SK-N-SH (cell line): ENCODE measurements around the gene CCDC141. TPM values are rescaled to one million over a fixed set of nuclear protein-coding genes. Genes with fewer than 3 reads are reported as not detected.

Experiments
- CTCF ChIA-PET: fragments of 300-600, 350-600 bp; formaldehyde crosslinking; extraction: SDS; loops from one replicate; lab custom pipeline; 2021; lab: Yijun Ruan, JAX
- POLR2A ChIA-PET: fragments of 350-600 bp; sonication (Branson Sonifier 250); formaldehyde crosslinking; extraction: SDS; loops from one replicate; lab custom pipeline; 2020; ENCODE audit warnings: antibody characterized with exemption, inconsistent platforms; lab: Yijun Ruan, JAX
- DNase-seq: peaks from one replicate; pipeline ENCODE4 v3.0.0; 2012
- H2AFZ ChIP-seq: fragments of 200-600 bp; sonication (generic); 2 replicates; pipeline ENCODE4 v1.8.1; 2016; ENCODE audit warnings: antibody characterized with exemption, mild to moderate bottlenecking, low read depth
- H3F3A ChIP-seq: fragments of 200-600 bp; sonication (generic); replicated peaks from 2 replicates; pipeline ENCODE3; 2016; ENCODE audit warnings: antibody characterized with exemption, mild to moderate bottlenecking; ENCODE audit not compliant: insufficient read depth
- H3K27ac ChIP-seq, 2 experiments: fragments of 200-500 bp in 1 of 2; fragments of 200-600 bp in 1 of 2; sonication (Bioruptor generic) in 1 of 2; sonication (generic), shearing (Covaris generic) in 1 of 2; 2 replicates each; pipeline versions ENCODE4 v1.5.1 to v1.6.1; 2014 to 2016; ENCODE audit warnings: low read depth in 2 of 2, inconsistent platforms in 1 of 2, low read length in 1 of 2, mild to moderate bottlenecking in 1 of 2, mixed read lengths in 1 of 2
- H3K27me3 ChIP-seq: fragments of 200-600 bp; sonication (generic), shearing (Covaris generic); 2 replicates; pipeline ENCODE4 v1.6.1; 2016; ENCODE audit warnings: mixed run types; ENCODE audit not compliant: insufficient read depth
- H3K36me3 ChIP-seq, 2 experiments: fragments of 200-500 bp in 1 of 2; fragments of 200-600 bp in 1 of 2; sonication (Bioruptor generic) in 1 of 2; sonication (generic) in 1 of 2; replicated peaks in 1 of 2; 2 replicates each; pipeline versions ENCODE3 to v1.5.1; 2014 to 2016; ENCODE audit warnings: low read length in 1 of 2, mild to moderate bottlenecking in 1 of 2; ENCODE audit not compliant: insufficient read depth in 2 of 2, control insufficient read depth in 1 of 2
- H3K4me1 ChIP-seq, 2 experiments: fragments of 200-500 bp in 1 of 2; fragments of 200-600 bp in 1 of 2; sonication (Bioruptor generic) in 1 of 2; sonication (generic), shearing (Covaris generic) in 1 of 2; 2 replicates each; pipeline versions ENCODE4 v1.5.1 to v1.6.1; 2014 to 2016; ENCODE audit warnings: low read depth in 1 of 2, low read length in 1 of 2, mixed run types in 1 of 2; ENCODE audit not compliant: insufficient read depth in 2 of 2, control insufficient read depth in 1 of 2
- H3K4me2 ChIP-seq: fragments of 200-600 bp; sonication (generic), shearing (Covaris generic); 2 replicates; pipeline ENCODE4 v1.6.1; 2017; ENCODE audit warnings: mixed run types
- H3K4me3 ChIP-seq, 2 experiments: fragments of 200-500 bp in 1 of 2; fragments of 200-600 bp in 1 of 2; sonication (Bioruptor generic) in 1 of 2; sonication (generic), shearing (Covaris generic) in 1 of 2; 2 replicates each; pipeline versions ENCODE4 v1.5.1 to v1.8.1; 2014 to 2016; ENCODE audit warnings: low read depth in 2 of 2, inconsistent platforms in 1 of 2, low read length in 1 of 2, mild to moderate bottlenecking in 1 of 2, mixed read lengths in 1 of 2, moderate library complexity in 1 of 2
- H3K79me2 ChIP-seq: fragments of 200-600 bp; sonication (generic); 2 replicates; pipeline ENCODE4 v1.8.1; 2017; ENCODE audit warnings: mild to moderate bottlenecking; ENCODE audit not compliant: insufficient read depth
- H3K9ac ChIP-seq: fragments of 200-600 bp; sonication (generic); 2 replicates; pipeline ENCODE4 v1.6.1; 2017; ENCODE audit warnings: mixed run types
- H3K9me2 ChIP-seq: fragments of 200-600 bp; sonication (generic); 2 replicates; pipeline ENCODE4 v1.6.1; 2017; ENCODE audit warnings: mixed run types
- H3K9me3 ChIP-seq: fragments of 200-600 bp; sonication (generic); 2 replicates; pipeline ENCODE4 v1.6.1; 2017; ENCODE audit warnings: mixed run types, mild to moderate bottlenecking, moderate library complexity
- H4K20me1 ChIP-seq: fragments of 200-600 bp; sonication (generic); 2 replicates; pipeline ENCODE4 v1.6.1; 2017; ENCODE audit warnings: mild to moderate bottlenecking, mixed run types; ENCODE audit not compliant: insufficient read depth
- EP300 ChIP-seq, 2 experiments: IDR thresholded peaks; 2 replicates each; pipeline versions ENCODE4 v1.4.0 to v1.6.1; 2012; ENCODE audit warnings: borderline replicate concordance in 1 of 2, low read depth in 1 of 2, low read length in 1 of 2
- EZH2phosphoT487 ChIP-seq: fragments of 200-600 bp; sonication (generic); IDR thresholded peaks from 2 replicates; pipeline ENCODE4 v1.6.1; 2017; ENCODE audit warnings: low read depth, mixed run types, mild to moderate bottlenecking, antibody characterized with exemption, moderate library complexity, borderline replicate concordance
- FOSL2 ChIP-seq: IDR thresholded peaks from 2 replicates; pipeline ENCODE4 v1.4.0; 2012; ENCODE audit warnings: low read depth, mild to moderate bottlenecking, moderate library complexity, borderline replicate concordance
- FOXJ3 ChIP-seq: sonication (generic); formaldehyde crosslinking; IDR thresholded peaks from 2 replicates; pipeline ENCODE4 v1.5.1; 2020; ENCODE audit warnings: mild to moderate bottlenecking, missing genetic modification reagents
- GATA2 ChIP-seq: sonication (generic); formaldehyde crosslinking; IDR thresholded peaks from 2 replicates; pipeline ENCODE4 v1.5.0; 2020; ENCODE audit warnings: mild to moderate bottlenecking, missing genetic modification reagents
- IRF3 ChIP-seq: fragments of 150-350 bp; IDR thresholded peaks from 2 replicates; pipeline ENCODE4 v1.6.1; 2016; ENCODE audit warnings: mild to moderate bottlenecking, low read depth, low read length
- JUND ChIP-seq: IDR thresholded peaks from 2 replicates; pipeline ENCODE4 v1.4.0; 2012
- PBX3 ChIP-seq: IDR thresholded peaks from 2 replicates; pipeline ENCODE4; 2012
- SIN3A ChIP-seq: IDR thresholded peaks from 2 replicates; pipeline ENCODE4 v1.6.1; 2012; ENCODE audit warnings: low read depth, mild to moderate bottlenecking, low read length, moderate library complexity, borderline replicate concordance
- TCF12 ChIP-seq: IDR thresholded peaks from 2 replicates; pipeline ENCODE4 v1.4.0; 2012
- USF2 ChIP-seq: fragments of 150-350 bp; IDR thresholded peaks from 2 replicates; pipeline ENCODE4 v1.6.1; 2017; ENCODE audit warnings: antibody characterized with exemption, low read length, low read depth, borderline replicate concordance
- YY1 ChIP-seq: IDR thresholded peaks from 2 replicates; pipeline ENCODE4 v1.4.0; 2012; ENCODE audit warnings: low read depth, mild to moderate bottlenecking
- WGBS: methylation state at CpG from one replicate; pipeline ENCODE4 v1.1.6; 2017; ENCODE audit warnings: low lambda C conversion rate; 5-methylcytosine and 5-hydroxymethylcytosine counted together
- polyA plus RNA-seq, 3 experiments: library from polyadenylated mRNA; depleted of rRNA; stranded (reverse); fragments of >200 nt; gene quantifications; 2 replicates each; pipeline ENCODE4 v1.2.3, GENCODE V29; 2012

Gene CCDC141
- polyA plus RNA-seq, 1 of the 3 experiments (the other 2 are of a cell fraction): 0.02 TPM

- H3K79me2 ChIP-seq: no peaks in the 10 kb centered on the region
- H3K9me3 ChIP-seq: no peaks in the 10 kb centered on the region
- no peak overlapping the region for H3K9ac ChIP-seq
- no peak overlapping the region for H3K4me2 ChIP-seq
- H3K27me3 ChIP-seq: no peaks in the 10 kb centered on the region
- no peak overlapping the region for H2AFZ ChIP-seq
- H3K36me3 ChIP-seq: no peaks in the 10 kb centered on the region
- TF ChIP-seq FOSL2: peak; percentile 37; the same call in 1 of the 2 replicates
- TF ChIP-seq FOXJ3 (CRISPR knock-in tag): no peak
- peak; percentile 35; the same call in 1 of the 2 replicates for TF ChIP-seq TCF12
- no peak for TF ChIP-seq IRF3
- no peak for TF ChIP-seq YY1
- TF ChIP-seq GATA2 (CRISPR knock-in tag): no peak
- peak in 1 of 2 experiments; percentile 22; a peak in 1 of 4 replicates for TF ChIP-seq EP300 (IDR thresholded peaks at IDR 0.05; ENCODE audit: borderline replicate concordance in 1 of 2, low read depth in 1 of 2, low read length in 1 of 2)
- TF ChIP-seq PBX3: peak; percentile 61
- TF ChIP-seq EZH2phosphoT487: no peak
- peak; percentile 66 for TF ChIP-seq JUND
- no peak for TF ChIP-seq USF2
- H3F3A ChIP-seq: no peaks in the 10 kb centered on the region
- no peaks in the 10 kb centered on the region for H4K20me1 ChIP-seq
- H3K4me1 ChIP-seq: peaks cover 0 to 8% of the 10 kb centered on the region in 2 experiments; a peak in 3 of 4 replicates
- H3K27ac ChIP-seq: no peak overlapping the region
- no peaks in the 10 kb centered on the region for H3K9me2 ChIP-seq
- no peak for DNase-seq
- no peak overlapping the region for H3K4me3 ChIP-seq
- POLR2A ChIA-PET: no interaction called here
- CTCF ChIA-PET: interaction anchor here (0.8 to 2.1 kb wide), 4 partner anchors 9 to 15 kb away, joined by 3 to 18 read pairs (median 3); no protein-coding TSS in a partner anchor
Measured at GRCh38 chr2:178899656-178900055, 150.3 kb downstream of the CCDC141 start.

- H3K4me2 ChIP-seq: no peak overlapping the region; the same call in 1 of the 2 replicates
- no peaks in the 10 kb centered on the region for H3K36me3 ChIP-seq
- H3F3A ChIP-seq: no peaks in the 10 kb centered on the region
- peak overlapping the region; percentile 28 to 34; a peak in 2 of 4 replicates for H3K27ac ChIP-seq
- no peak for DNase-seq
- no peak overlapping the region for H3K9ac ChIP-seq
- POLR2A ChIA-PET: no interaction called here
- no peaks in the 10 kb centered on the region for H3K79me2 ChIP-seq
- peaks cover 0 to 8% of the 10 kb centered on the region in 2 experiments; a peak in 3 of 4 replicates for H3K4me1 ChIP-seq
- no peaks in the 10 kb centered on the region for H3K9me2 ChIP-seq
- no peak for TF ChIP-seq SIN3A
- TF ChIP-seq, all 33 proteins: peak for 0
- CTCF ChIA-PET: interaction anchor here (1.0 to 1.5 kb wide), 2 partner anchors 21 to 234 kb away, joined by 3 to 6 read pairs; no protein-coding TSS in a partner anchor
- Histone ChIP-seq H3K9me3 (no peaks in the 10 kb centered on the region), H4K20me1 (no peaks in the 10 kb centered on the region), H2AFZ (no peak overlapping the region; the same call in 1 of the 2 replicates), H3K4me3 (no peak overlapping the region), H3K27me3 (no peaks in the 10 kb centered on the region)
- WGBS: 27% methylated on average over 2 of the region's 2 CpGs
Measured at GRCh38 chr2:178895872-178896271, 154.1 kb downstream of the CCDC141 start.
